ENCODE data around the gene XCR1.

XCR1 gene

DNA sequence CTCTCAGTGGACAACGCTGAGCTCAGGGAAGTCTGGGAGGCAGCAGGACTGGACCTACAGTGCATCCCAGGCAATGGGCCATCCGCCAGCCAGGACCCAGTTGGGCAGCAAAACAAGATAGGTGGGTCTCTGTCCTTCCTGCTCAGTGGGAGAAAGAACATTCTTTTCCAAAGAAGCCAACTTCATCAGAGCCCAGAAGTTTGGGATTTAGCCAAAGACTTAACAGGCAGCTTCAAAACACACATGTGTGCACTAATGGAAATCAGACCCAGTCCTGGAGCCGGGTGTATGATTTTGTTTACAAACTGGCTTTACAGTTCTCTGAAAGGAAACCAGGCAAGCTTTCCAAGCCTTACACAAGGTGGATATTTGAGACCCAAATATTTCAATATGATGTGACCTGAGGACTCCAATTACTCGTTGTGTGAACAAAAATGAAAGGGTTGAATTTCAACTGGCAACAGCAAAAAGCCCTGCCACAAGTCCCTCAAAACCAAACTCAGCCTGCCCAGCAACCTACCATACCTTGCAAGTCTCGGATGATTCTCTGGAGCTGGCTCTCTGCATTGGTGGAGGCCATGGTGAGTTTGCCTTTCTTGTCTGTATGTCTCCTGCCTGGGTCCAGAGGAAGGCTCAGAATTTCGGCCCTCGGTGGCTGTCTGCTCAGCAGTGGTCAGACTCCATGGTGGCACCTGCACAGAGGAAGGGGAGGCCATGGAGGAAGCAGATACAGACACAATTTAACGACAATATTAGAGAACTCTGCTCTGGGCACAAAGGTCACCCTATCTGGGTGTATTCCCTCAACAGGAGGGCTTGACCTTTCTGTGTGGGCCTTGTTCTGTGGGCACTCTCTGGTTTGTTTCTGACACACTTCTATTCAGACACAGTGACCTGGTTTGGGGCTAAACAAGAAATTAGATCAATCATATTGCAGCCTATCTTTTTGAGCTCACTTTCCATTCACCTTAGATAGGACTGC, 42.7 kb downstream of the XCR1 start:
- DNase-seq (no peak), ATAC-seq (no peak)

DNA sequence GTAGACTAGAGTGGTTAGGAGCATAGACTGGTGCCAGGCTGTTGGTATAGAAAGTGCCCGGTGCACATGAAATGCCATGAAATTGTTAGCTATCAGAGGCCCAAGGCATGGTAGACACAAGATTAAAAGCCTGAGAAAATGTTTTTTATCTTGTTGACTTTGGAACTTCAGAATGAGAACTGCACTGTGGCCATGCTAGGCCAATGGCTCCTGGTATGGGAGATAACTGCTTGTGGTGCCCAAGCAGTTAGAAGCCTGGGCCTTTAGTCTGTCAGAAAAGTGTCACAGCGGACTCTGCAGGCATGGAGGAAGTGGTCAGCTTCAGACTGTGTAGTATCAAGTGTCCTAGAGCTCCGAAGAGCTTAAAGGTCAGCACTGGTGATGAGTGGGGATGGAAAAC, 43.5 kb downstream of the XCR1 start:
- ATAC-seq (no peak), DNase-seq (no peak)

DNA sequence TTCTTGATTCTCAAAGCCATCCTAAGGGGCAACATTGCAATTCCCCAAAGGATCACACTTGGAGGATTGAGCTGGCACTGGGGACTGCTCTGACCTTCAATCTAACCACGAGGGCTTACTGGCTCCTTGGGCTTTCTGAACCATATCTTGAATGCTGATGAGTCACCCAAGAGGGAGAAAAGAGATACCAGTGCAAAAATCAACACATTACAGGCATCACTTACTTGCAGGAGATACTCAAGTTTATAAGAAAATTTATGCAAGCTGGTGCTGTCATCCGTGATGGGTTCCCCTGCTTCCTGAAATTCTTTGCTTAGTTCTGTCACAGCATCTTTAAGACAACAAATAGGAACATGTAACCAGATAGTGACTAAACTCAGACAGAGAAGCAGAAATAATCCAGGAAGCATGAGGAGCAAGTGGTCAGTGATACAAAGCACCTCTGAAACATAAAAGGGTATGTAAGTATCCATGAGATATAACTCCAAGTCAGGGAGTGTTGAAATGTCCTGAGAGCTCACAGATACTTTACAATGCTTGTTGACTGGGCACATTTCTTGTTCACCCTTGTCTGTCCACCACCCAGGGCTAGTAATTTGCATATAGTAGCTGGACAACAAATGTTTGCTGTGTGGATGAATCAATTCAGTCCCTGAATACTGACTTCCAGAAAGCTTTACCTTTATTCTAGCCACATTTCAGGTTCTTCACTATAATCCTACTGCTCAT, 45.8 kb downstream of the XCR1 start:
- DNase-seq = no peak
- ATAC-seq = peak; percentile 69

DNA sequence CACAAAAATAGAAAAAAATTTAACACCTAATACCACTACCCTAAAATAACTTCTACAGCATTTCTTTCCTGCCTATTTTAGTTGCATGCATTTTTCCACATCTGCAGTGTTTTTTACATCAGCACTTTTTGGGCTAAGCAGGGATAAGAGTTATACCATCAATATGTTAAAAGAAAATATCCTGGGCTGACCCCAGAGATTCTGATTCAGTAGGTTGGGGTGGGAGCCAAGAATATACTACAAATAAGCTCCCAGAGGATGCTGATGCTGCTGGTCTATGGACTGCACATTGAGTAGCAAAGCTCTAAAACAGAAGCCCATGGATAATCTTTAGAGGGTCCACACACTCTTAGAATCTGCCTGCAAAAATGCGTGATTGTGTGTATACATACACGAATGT, 46.5 kb downstream of the XCR1 start:
- ATAC-seq (no peak), DNase-seq (no peak)

DNA sequence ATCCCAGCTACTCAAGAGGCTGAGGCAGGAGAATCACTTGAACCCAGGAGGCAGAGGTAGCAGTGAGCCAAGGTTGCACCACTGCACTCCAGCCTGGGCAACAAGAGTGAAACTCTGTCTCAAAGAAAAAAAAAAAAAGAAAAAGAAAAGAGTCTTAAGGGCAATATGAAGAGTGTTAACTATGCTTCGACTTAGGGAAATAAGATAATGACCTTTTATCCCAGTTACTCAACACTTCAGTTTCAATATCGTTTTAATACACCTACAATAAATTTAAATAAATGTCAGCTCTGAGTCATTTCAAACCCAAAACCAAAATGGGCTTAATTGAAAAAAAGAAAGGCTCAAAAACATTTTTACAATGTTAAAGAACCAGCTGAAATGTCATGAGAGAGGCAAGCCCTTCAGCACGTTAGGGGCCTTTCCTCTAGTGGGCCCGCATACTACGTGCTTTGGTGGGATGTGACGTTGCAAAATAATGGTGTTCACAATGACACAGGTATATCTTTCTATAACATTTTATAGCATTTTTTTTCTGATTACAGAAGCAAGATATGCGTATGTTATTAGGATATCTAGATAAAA, 47.0 kb downstream of the XCR1 start:
- ATAC-seq (peak; percentile 63), DNase-seq (no peak)

DNA sequence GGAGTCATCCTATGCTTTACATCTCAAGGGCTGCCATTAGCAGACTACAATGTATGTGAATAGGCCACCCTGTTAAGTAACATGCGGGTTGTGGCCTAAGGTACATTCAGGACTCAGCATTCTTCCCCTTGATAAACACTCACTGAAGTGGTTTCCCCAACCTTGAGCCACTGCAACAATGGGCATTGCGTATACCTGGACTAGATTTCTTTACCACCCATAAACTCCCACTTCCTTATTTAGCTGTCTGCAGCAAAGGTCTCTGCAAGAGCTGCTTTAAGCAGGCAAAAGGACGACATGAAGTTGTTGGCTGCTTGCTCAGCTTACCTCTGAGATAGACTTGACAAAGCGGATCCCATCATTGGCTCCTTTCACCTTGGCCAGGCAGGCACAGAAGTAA, 47.9 kb downstream of the XCR1 start:
- DNase-seq (no peak), ATAC-seq (no peak)

DNA sequence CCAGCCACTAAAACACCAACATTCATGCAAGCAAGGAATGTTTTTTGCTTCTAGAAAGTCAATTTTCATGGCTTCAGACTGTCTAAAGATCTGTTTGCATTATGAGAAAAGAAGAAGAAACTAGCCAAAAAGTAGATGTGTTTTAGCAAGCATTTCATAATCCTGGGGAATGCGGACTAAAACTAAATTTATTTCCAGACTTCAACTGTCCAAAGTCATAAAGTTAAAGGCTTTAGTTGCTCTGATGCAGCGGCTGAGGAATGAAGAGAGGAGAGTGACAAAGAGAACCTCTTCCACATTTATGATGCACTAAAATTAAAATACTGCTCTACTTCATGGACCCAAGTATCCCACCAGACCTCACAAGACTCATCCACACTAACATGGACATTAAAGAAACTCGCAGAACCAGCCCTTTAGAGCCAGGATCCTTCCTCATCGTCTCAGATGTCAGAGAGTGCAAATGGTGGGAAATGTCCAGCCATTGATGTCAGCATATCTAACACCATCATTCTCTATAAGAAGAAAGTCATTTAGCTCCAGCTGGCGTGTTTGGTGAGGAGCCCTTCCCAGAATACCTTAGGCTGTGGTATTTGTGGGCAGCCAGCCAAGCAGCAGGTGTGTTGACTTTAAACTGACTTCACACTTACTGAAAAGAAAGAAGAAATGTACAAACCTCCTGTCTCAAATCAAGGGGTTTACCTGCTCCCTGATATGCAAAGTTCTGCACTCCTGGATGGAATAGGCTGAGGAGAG, 49.1 kb downstream of the XCR1 start:
- peak; percentile 14 for ATAC-seq
- DNase-seq = peak; percentile 52

DNA sequence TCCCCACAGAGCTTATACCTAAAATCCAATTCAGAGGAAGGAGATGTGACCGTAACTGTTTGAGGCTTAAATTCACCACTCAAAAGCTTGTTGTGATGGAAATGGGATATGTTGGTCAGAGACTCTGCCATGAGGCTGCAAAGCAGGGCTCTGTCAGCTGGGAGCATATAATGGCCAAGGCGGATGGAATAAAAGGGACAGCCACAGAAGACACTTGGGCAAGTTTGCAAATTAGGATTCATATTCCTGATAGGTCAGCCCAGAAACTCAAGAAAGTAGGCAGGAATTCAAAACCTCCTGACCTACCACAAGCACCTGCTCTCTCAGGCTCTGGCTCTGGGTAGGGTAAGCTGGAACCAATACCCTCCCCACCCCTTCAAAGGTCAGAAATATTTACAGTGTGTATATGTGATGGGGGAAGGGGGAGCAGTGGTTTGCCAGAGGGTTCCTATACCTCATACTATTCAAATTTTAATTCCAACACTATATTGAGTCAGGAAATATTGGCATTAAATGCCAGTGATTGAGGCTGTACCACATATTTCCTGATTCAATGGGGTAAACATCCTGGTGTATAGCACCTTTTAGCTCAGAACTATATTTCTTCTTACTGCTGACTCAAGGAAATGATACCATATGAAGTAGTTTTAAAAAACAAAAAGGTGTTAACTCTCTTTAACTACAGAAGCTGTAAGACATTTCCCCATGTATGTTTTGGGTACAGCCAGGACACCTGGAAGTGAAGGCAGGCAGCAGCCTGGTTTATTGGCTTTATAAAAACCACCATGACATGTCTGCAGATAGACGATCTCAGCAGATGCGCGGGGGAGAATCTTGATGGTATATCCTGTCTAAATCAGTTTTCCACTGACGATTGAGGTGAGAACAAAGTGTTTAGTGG, 50.8 kb downstream of the XCR1 start:
- ATAC-seq = peak; percentile 34
- no peak for DNase-seq

DNA sequence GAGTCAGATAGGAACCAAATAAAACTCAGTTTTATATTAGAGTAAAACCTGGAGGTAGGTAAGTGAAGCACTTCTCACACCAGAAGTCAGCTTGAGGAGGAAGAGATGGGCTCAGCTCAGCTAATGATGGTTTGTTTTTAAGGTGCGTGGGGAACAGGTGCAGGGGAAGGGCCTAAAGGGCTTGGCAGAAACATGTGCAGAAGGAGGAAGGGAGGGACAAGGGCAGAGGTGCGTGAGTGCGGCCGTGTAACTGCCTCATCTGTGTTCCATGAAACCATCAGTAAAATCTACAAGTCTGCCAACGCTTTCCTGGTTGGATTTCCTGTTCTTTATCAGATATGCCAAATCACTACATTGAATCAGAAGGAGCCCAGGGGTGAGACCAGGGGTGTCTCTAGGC, 51.6 kb downstream of the XCR1 start:
- DNase-seq (no peak), ATAC-seq (no peak)

DNA sequence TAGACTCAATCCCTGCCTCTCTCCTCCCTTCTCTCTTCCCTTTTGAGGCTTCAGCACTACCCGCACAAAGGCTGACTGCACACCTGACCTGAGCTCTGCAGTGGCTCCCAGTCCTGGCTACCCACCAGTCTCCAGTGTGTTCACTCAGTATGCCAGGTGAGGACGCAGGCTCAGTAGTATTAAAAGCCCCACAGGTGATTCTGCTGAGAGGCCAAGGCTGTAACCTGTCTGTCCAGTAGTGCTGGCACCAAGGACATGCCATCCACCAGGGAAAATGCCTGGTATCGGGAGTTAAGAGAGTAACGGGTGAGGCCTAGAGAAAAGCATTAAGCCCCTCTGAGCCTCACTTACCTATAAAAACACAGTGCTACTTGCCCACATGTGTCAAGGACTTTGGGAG, 52.6 kb downstream of the XCR1 start:
- no peak for DNase-seq
- ATAC-seq = no peak

DNA sequence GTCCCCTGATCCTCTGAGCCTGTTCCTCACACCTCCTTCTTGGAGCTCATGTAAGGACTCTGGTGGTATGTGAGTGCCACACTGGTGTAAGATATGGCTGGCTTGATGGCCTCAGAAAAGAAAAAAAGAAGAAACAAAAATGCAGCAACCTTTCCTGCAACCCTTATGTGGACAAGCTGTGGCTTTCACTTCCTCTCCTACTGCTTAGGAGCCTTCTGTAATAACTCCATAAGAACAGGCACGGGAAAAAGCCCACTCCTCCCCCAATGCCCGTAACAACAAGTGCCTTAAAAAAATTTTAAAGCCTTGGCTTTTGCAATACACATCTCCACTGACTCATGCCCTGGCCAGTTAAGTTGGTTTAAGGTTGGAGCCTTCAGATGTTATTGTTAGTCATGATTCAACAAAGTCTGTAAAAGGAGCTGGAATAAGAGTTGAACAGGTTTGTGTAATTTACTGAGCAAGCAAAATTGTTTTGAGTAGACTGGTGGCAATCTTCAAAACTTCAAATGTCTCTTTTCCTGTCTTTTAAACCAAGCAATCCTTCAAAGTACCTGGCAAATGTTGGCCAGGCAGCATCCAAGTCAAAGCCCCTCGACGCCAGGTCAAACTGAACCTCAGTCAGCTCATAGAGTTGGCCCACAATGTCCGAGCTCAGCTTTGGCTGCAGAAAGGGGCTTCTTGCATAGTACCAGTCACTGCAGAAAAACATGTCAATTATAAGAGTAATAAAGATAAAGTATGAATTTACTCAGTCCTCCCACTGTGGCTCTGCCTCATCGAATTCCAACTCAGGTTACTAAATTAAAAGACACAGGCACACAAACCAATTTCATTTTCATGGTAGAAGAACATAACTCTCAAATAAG, 54.5 kb downstream of the XCR1 start:
- ATAC-seq (no peak), DNase-seq (no peak)

DNA sequence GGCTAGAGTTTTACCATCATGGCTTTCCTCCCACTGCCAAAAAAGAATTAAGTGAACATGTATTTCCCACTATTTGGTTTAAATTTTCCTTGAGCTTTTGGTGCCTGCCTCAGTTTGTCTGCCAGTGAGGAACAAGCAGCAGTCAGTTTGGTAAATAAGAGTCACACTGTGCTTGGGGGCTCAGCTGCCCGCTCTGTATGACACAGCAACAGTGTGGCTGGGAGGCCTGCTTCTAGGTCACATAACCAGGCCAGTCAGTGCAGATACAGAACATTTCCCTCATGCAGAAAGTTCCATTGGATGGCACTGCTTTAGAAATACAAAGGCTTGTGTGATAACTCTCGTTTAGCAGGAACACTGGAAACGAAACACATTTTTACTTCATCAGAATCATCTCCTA, 57.3 kb downstream of the XCR1 start:
- DNase-seq (no peak), ATAC-seq (no peak)

DNA sequence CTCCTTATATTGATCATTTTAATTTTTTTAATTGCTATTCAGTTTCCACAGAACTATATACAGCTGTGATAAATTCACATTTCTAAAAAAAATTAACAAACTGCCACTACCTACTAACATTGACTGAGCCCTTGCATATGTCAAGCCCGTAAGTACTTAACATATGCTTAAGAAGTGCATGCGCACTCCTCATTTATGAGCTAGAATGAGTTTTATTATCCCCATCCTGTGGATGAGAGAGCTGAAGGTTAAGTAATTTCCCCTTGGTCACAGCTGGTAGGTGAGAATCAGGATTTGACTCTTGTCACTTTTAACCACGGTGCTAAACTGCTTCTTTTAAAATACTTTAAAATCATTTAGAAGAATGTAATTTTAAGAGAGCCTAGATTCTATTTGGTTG, 58.2 kb downstream of the XCR1 start:
- no peak for ATAC-seq
- DNase-seq = no peak

DNA sequence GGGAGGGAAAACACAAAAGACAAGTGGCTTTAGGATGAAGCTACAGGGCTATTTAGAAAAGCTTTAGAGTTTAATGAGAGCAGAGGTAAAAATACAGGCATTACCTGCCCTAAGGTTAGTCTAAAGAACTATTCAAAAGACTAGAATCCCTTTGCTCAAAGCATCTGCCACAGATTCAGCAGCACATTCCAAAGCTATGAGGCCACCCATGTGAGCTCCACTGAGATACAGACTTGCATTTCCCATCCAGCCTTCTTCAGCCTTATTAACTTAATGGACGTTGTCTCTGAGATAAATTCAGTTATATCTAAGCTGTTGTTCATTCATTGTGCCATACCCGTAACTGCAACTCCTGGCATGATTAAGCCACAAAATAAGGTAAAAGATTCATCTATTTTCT, 58.6 kb downstream of the XCR1 start:
- ATAC-seq = no peak
- no peak for DNase-seq

DNA sequence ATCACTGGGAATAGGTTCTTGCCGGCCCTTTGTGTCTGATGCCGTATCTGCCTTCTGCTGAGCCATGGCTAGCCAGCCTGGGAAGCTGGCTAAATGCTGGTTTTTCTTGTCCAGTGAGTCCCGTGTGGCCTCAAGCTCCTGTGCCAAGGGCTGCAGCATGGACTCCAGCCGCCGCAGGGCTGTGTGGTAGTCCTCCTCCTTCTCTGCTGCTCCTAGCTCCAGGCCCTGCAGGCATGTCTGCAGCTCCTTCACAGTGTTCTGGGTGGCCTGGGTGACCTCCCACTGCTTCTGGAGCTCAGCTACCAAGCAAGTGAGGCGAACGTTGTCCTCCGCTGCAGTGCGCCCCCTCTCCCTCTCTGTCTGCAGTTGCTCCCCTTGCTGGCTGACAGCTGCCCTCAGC, 59.1 kb downstream of the XCR1 start:
- no peak for ATAC-seq
- no peak for DNase-seq

DNA sequence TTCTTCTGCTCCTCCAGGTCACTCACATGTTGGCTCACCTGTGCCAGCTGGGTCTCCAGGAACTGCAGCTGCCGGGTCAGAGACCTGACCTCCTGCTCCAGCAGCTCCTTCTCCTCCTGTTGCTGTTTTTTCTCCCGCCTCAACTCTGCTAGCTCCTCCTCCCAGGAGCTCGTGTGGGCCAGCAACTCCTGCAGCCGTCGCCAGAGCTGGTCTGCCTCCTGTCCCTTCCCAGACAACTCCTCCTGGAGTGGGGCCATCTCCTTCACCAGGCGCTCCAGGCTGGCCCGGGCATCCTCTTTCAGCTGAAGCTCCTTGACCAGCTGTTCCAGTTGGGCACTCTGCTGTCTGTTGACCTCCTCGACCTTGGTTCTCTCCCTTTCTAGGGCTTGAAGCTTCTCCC, 59.6 kb downstream of the XCR1 start:
- ATAC-seq (no peak), DNase-seq (no peak)
